Panc1 (cell line): ENCODE results near the gene JPT2.
A peak's percentile ranks its signal among the peaks of the same experiment; 100 is the strongest.

Experiments used
- POLR2AphosphoS5 ChIP-seq: IDR thresholded peaks from 2 replicates; pipeline ENCODE4 v1.6.1; 2012; ENCODE audit warnings: mild to moderate bottlenecking, low read depth, low read length, moderate library complexity
- TCF7L2 ChIP-seq: IDR thresholded peaks from 2 replicates; pipeline ENCODE4 v1.6.1; 2011; ENCODE audit warnings: mild to moderate bottlenecking, low read depth, low read length, inconsistent platforms
- TF ChIP-seq, protein P1 (sequence below): fragments of 450-650 bp; IDR thresholded peaks from 2 replicates; pipeline ENCODE4 v1.5.1; 2017; ENCODE audit warnings: mild to moderate bottlenecking
- TF ChIP-seq, protein P2 (sequence below), 2 experiments: IDR thresholded peaks; 2 replicates each; pipeline ENCODE4 v1.6.1; 2011 to 2012; ENCODE audit warnings: low read depth in 2 of 2, control low read depth in 1 of 2, low read length in 1 of 2, mild to moderate bottlenecking in 1 of 2, moderate library complexity in 1 of 2; ENCODE audit not compliant: insufficient read depth in 1 of 2

DNA sequence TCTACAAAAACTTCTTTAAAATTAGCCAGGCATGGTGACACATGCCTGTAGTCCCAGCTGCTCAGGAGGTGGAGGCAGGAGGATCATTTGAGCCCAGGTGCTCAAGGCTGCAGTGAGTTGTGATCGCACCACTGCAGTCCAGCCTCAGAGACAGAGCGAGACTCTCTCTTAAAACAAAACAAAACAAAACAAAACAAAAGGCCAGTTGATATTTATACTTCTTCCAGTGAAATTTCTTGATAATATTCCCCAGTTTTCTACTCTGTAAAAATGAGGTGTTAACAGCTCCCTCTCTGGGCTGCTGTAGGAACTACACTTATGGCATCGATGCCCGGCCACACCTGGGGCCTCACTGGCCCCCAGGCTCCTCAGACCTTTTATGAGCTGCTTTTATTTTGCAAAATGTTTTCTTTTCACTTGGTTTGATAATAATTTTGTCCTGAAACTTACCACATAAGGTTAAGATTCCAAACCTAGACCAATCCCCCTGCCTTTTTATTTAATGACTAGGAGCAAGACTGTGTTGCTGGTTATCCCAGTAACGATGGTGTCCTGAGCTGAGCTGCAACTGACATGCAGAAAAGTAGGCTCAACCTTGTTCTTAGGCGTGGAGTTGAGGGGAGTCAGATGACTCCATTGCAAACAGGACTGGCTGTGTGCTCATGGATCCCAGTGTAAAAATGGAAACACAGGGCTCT, 45.5 kb downstream of the JPT2 start:
- TF ChIP-seq, protein P1, sequence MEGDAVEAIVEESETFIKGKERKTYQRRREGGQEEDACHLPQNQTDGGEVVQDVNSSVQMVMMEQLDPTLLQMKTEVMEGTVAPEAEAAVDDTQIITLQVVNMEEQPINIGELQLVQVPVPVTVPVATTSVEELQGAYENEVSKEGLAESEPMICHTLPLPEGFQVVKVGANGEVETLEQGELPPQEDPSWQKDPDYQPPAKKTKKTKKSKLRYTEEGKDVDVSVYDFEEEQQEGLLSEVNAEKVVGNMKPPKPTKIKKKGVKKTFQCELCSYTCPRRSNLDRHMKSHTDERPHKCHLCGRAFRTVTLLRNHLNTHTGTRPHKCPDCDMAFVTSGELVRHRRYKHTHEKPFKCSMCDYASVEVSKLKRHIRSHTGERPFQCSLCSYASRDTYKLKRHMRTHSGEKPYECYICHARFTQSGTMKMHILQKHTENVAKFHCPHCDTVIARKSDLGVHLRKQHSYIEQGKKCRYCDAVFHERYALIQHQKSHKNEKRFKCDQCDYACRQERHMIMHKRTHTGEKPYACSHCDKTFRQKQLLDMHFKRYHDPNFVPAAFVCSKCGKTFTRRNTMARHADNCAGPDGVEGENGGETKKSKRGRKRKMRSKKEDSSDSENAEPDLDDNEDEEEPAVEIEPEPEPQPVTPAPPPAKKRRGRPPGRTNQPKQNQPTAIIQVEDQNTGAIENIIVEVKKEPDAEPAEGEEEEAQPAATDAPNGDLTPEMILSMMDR = peak; percentile 92
- TF ChIP-seq, protein P2, sequence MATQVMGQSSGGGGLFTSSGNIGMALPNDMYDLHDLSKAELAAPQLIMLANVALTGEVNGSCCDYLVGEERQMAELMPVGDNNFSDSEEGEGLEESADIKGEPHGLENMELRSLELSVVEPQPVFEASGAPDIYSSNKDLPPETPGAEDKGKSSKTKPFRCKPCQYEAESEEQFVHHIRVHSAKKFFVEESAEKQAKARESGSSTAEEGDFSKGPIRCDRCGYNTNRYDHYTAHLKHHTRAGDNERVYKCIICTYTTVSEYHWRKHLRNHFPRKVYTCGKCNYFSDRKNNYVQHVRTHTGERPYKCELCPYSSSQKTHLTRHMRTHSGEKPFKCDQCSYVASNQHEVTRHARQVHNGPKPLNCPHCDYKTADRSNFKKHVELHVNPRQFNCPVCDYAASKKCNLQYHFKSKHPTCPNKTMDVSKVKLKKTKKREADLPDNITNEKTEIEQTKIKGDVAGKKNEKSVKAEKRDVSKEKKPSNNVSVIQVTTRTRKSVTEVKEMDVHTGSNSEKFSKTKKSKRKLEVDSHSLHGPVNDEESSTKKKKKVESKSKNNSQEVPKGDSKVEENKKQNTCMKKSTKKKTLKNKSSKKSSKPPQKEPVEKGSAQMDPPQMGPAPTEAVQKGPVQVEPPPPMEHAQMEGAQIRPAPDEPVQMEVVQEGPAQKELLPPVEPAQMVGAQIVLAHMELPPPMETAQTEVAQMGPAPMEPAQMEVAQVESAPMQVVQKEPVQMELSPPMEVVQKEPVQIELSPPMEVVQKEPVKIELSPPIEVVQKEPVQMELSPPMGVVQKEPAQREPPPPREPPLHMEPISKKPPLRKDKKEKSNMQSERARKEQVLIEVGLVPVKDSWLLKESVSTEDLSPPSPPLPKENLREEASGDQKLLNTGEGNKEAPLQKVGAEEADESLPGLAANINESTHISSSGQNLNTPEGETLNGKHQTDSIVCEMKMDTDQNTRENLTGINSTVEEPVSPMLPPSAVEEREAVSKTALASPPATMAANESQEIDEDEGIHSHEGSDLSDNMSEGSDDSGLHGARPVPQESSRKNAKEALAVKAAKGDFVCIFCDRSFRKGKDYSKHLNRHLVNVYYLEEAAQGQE (IDR thresholded peaks at IDR 0.05; ENCODE audit: insufficient read depth in 1 of 2, low read depth in 2 of 2, low read length in 1 of 2) = no peak
- TF ChIP-seq POLR2AphosphoS5 (no peak), TCF7L2 (no peak)
